ENCODE results near the gene CDC42EP2. TPM values are rescaled to one million over a fixed set of nuclear protein-coding genes. Genes with fewer than 3 reads are reported as not detected.

CDC42EP2 gene
- total RNA-seq, 2 experiments from 2014 or later, result 0.18 to 0.54 TPM

GRCh38 chr11:65307298-65308229, 7.1 kb upstream of the CDC42EP2 start:
- H3K27ac Mint-ChIP-seq, result peak overlapping the region; percentile 14
- no peaks in the 10 kb centered on the region for H3K27me3 Mint-ChIP-seq
- H3K4me1 Mint-ChIP-seq, result no peaks in the 10 kb centered on the region
- H3K9me3 Mint-ChIP-seq, result no peaks in the 10 kb centered on the region
- H3K36me3 Mint-ChIP-seq, result peaks cover 7% of the 10 kb centered on the region
- no peak overlapping the region for H3K4me3 Mint-ChIP-seq
- DNase-seq, result no peak

GRCh38 chr11:65308281-65308891, 6.3 kb upstream of the CDC42EP2 start:
- Mint-ChIP-seq H3K4me3 (no peak overlapping the region), H3K36me3 (peaks cover 7% of the 10 kb centered on the region), H3K9me3 (no peaks in the 10 kb centered on the region), H3K27me3 (no peaks in the 10 kb centered on the region), H3K27ac (no peak overlapping the region), H3K4me1 (no peaks in the 10 kb centered on the region)
- no peak for DNase-seq

- peaks cover 2% of the 10 kb centered on the region for H3K36me3 Mint-ChIP-seq
- H3K27ac Mint-ChIP-seq, result no peak overlapping the region
- H3K27me3 Mint-ChIP-seq, result peaks cover 4% of the 10 kb centered on the region
- H3K4me3 Mint-ChIP-seq, result no peak overlapping the region
- no peak for DNase-seq
- no peaks in the 10 kb centered on the region for H3K4me1 Mint-ChIP-seq
- no peaks in the 10 kb centered on the region for H3K9me3 Mint-ChIP-seq
These were observed 5.7 kb upstream of the CDC42EP2 start for GRCh38 chr11:65309006-65309405.

- no peak for DNase-seq
- no peaks in the 10 kb centered on the region for H3K9me3 Mint-ChIP-seq
- H3K36me3 Mint-ChIP-seq, result no peaks in the 10 kb centered on the region
- H3K4me3 Mint-ChIP-seq, result no peak overlapping the region
- no peaks in the 10 kb centered on the region for H3K4me1 Mint-ChIP-seq
- peaks cover 8% of the 10 kb centered on the region for H3K27me3 Mint-ChIP-seq
- H3K27ac Mint-ChIP-seq, result no peak overlapping the region
These were observed 4.5 kb upstream of the CDC42EP2 start for GRCh38 chr11:65310215-65310614.

GRCh38 chr11:65310736-65311135, 3.9 kb upstream of the CDC42EP2 start:
- Mint-ChIP-seq H3K4me1 (no peaks in the 10 kb centered on the region), H3K27ac (no peak overlapping the region), H3K27me3 (peaks cover 8% of the 10 kb centered on the region), H3K4me3 (no peak overlapping the region), H3K9me3 (no peaks in the 10 kb centered on the region), H3K36me3 (no peaks in the 10 kb centered on the region)
- DNase-seq, result no peak

GRCh38 chr11:65311170-65311678, 3.4 kb upstream of the CDC42EP2 start:
- Mint-ChIP-seq H3K27ac (no peak overlapping the region), H3K36me3 (no peaks in the 10 kb centered on the region), H3K4me1 (peaks cover 2% of the 10 kb centered on the region), H3K27me3 (peaks cover 12% of the 10 kb centered on the region), H3K9me3 (no peaks in the 10 kb centered on the region), H3K4me3 (no peak overlapping the region)
- no peak for DNase-seq

GRCh38 chr11:65315204-65315865, 669 bp downstream of the CDC42EP2 start:
- Mint-ChIP-seq H3K36me3 (no peaks in the 10 kb centered on the region), H3K9me3 (no peaks in the 10 kb centered on the region), H3K27ac (no peak overlapping the region), H3K27me3 (peaks cover 13% of the 10 kb centered on the region), H3K4me3 (peak overlapping the region; percentile 72), H3K4me1 (peaks cover 2% of the 10 kb centered on the region)
- peak; percentile 85 for DNase-seq

GRCh38 chr11:65315866-65316226, 1.2 kb downstream of the CDC42EP2 start:
- H3K4me1 Mint-ChIP-seq, result peaks cover 2% of the 10 kb centered on the region
- H3K9me3 Mint-ChIP-seq, result no peaks in the 10 kb centered on the region
- peaks cover 13% of the 10 kb centered on the region for H3K27me3 Mint-ChIP-seq
- peak overlapping the region; percentile 0 for H3K27ac Mint-ChIP-seq
- DNase-seq, result no peak
- H3K36me3 Mint-ChIP-seq, result no peaks in the 10 kb centered on the region
- H3K4me3 Mint-ChIP-seq, result peak overlapping the region; percentile 72

GRCh38 chr11:65316227-65317024, 1.8 kb downstream of the CDC42EP2 start:
- Mint-ChIP-seq H3K4me1 (peaks cover 2% of the 10 kb centered on the region), H3K27me3 (peaks cover 13% of the 10 kb centered on the region), H3K9me3 (no peaks in the 10 kb centered on the region), H3K27ac (no peak overlapping the region), H3K4me3 (peak overlapping the region; percentile 72), H3K36me3 (no peaks in the 10 kb centered on the region)
- DNase-seq, result no peak

- no peak for DNase-seq
- Mint-ChIP-seq H3K27me3 (peaks cover 13% of the 10 kb centered on the region), H3K27ac (no peak overlapping the region), H3K4me3 (no peak overlapping the region), H3K9me3 (no peaks in the 10 kb centered on the region), H3K4me1 (peaks cover 2% of the 10 kb centered on the region), H3K36me3 (no peaks in the 10 kb centered on the region)
These were observed 2.5 kb downstream of the CDC42EP2 start for GRCh38 chr11:65317025-65317786.

- Mint-ChIP-seq H3K27me3 (peaks cover 5% of the 10 kb centered on the region), H3K4me3 (no peak overlapping the region), H3K27ac (no peak overlapping the region), H3K4me1 (peaks cover 2% of the 10 kb centered on the region), H3K36me3 (no peaks in the 10 kb centered on the region), H3K9me3 (no peaks in the 10 kb centered on the region)
- no peak for DNase-seq
These were observed 5.9 kb downstream of the CDC42EP2 start for GRCh38 chr11:65320386-65321075.

- Mint-ChIP-seq H3K4me1 (no peaks in the 10 kb centered on the region), H3K27ac (no peak overlapping the region), H3K9me3 (no peaks in the 10 kb centered on the region), H3K27me3 (peaks cover 2% of the 10 kb centered on the region), H3K4me3 (no peak overlapping the region), H3K36me3 (no peaks in the 10 kb centered on the region)
- no peak for DNase-seq
These were observed 6.4 kb downstream of the CDC42EP2 start for GRCh38 chr11:65321076-65321475.

- Mint-ChIP-seq H3K36me3 (no peaks in the 10 kb centered on the region), H3K27me3 (no peaks in the 10 kb centered on the region), H3K27ac (no peak overlapping the region), H3K4me3 (no peak overlapping the region), H3K9me3 (no peaks in the 10 kb centered on the region), H3K4me1 (no peaks in the 10 kb centered on the region)
- DNase-seq, result no peak
These were observed 7.3 kb downstream of the CDC42EP2 start for GRCh38 chr11:65321828-65322485.
